Activated naive CD8-positive, alpha-beta T cell treated with anti-CD3 and anti-CD28 coated beads for 36 hours (primary cell): ENCODE data around the gene ENSA. TPM values are rescaled to one million over a fixed set of nuclear protein-coding genes. Genes with fewer than 3 reads are reported as not detected.

Experiments
- total RNA-seq, 2 experiments: library from RNA; stranded (reverse); gene quantifications; one replicate each; pipeline ENCODE4 v1.2.3, GENCODE V29; 2021

ENSA gene
- total RNA-seq, 2 experiments from 2014 or later, result 195 to 214 TPM

Other genes with a start within 250 kb of the ENSA start
- gene TARS2, start 142.2 kb downstream of the ENSA start, total RNA-seq, result 10 to 100 TPM; 44.8 to 46.2 TPM
- gene ECM1, start 121.5 kb downstream of the ENSA start, total RNA-seq, result under 1 TPM; 0.88 to 0.99 TPM
- not detected for gene FALEC, start 113.9 kb downstream of the ENSA start, total RNA-seq
- gene ADAMTSL4, start 80.2 kb downstream of the ENSA start, total RNA-seq, result under 1 TPM; 0.06 to 0.10 TPM
- 100 to 1,000 TPM; 209 to 217 TPM for gene MCL1, start 50.0 kb downstream of the ENSA start, total RNA-seq
- gene GOLPH3L, start 67.5 kb upstream of the ENSA start, total RNA-seq, result 10 to 100 TPM; 15.2 to 15.8 TPM
- not detected for gene HORMAD1, start 91.3 kb upstream of the ENSA start, total RNA-seq
- 10 to 100 TPM; 38.5 to 38.9 TPM for gene CTSS, start 136.2 kb upstream of the ENSA start, total RNA-seq
- gene CTSK, start 178.6 kb upstream of the ENSA start, total RNA-seq, result 1 to 10 TPM; 2.4 to 2.6 TPM
- gene ARNT, start 247.0 kb upstream of the ENSA start, total RNA-seq, result 10 to 100 TPM; 38.5 to 39.2 TPM